AG08395 (cell line): ENCODE results near the gene SATL1.
"Not testable (repeated sequence)": the region's sequence is repeated elsewhere in the genome, so short reads cannot be mapped to it uniquely, and the experiment has no call there.

ENCODE experiments used
- DNase-seq: peaks from one replicate; pipeline ENCODE4 v3.0.0; 2012; ENCODE audit warnings: mixed read lengths, low spot score

Gene SATL1

GRCh38 chrX:85243761-85244449, at the start of gene SATL1, which contains the start of gene ZNF711:
Gene SATL1 (minus strand): TSS chrX:85243779. CDS start chrX:85108968, 134,811 bp downstream.
Gene ZNF711 (plus strand): TSS chrX:85243991. CDS start chrX:85247573, 3,582 bp downstream.
- DNase-seq, result no peak

- DNase-seq, result no peak
These were observed 45.6 kb upstream of the SATL1 start for GRCh38 chrX:85288992-85289723.

GRCh38 chrX:85285286-85285685, 41.7 kb upstream of the SATL1 start:
- not testable (repeated sequence) for DNase-seq

- no peak for DNase-seq
These were observed 1.1 kb upstream of the SATL1 start for GRCh38 chrX:85244450-85245211.

GRCh38 chrX:85243155-85243554, 424 bp downstream of the SATL1 start:
- DNase-seq, result no peak

- no peak for DNase-seq
These were observed 20.2 kb downstream of the SATL1 start for GRCh38 chrX:85223359-85223758.

GRCh38 chrX:85221361-85221760, 22.2 kb downstream of the SATL1 start:
- DNase-seq, result no peak

- no peak for DNase-seq
These were observed 27.6 kb downstream of the SATL1 start for GRCh38 chrX:85215946-85216345.

GRCh38 chrX:85213792-85214530, 29.6 kb downstream of the SATL1 start:
- DNase-seq, result no peak

- no peak for DNase-seq
These were observed 40.1 kb downstream of the SATL1 start for GRCh38 chrX:85203461-85203970.

- DNase-seq, result no peak
These were observed 47.3 kb downstream of the SATL1 start for GRCh38 chrX:85196319-85196718.

GRCh38 chrX:85159644-85160043, 83.9 kb downstream of the SATL1 start:
- no peak for DNase-seq

- no peak for DNase-seq
These were observed 102.6 kb downstream of the SATL1 start for GRCh38 chrX:85140964-85141363.

- no peak for DNase-seq
These were observed 104.2 kb downstream of the SATL1 start for GRCh38 chrX:85139422-85139821.

- no peak for DNase-seq
These were observed 107.2 kb downstream of the SATL1 start for GRCh38 chrX:85136409-85136808.

GRCh38 chrX:85115252-85115651, 128.3 kb downstream of the SATL1 start:
- no peak for DNase-seq

GRCh38 chrX:85114776-85115175, 128.8 kb downstream of the SATL1 start:
- no peak for DNase-seq

- DNase-seq, result no peak
These were observed 129.4 kb downstream of the SATL1 start for GRCh38 chrX:85114171-85114570.

- DNase-seq, result no peak
These were observed 129.8 kb downstream of the SATL1 start for GRCh38 chrX:85113746-85114145.

- no peak for DNase-seq
These were observed 131.3 kb downstream of the SATL1 start for GRCh38 chrX:85112293-85112692.

GRCh38 chrX:85111347-85111746, 132.2 kb downstream of the SATL1 start:
- DNase-seq, result peak; percentile 15

- no peak for DNase-seq
These were observed 134.3 kb downstream of the SATL1 start for GRCh38 chrX:85109235-85109634.
